Tibial artery (tissue), 4 donors: ENCODE data around the gene HPN.

ENCODE experiments used
- DNase-seq, 2 donors: peaks; one replicate each; pipeline ENCODE4 v3.0.0-alpha.2; 2019
- H3K27ac ChIP-seq, 2 donors: fragments of 200-600 bp; sonication (generic) in 1 of 2; 1 replicate in 1 of 2; 2 replicates in 1 of 2; pipeline ENCODE4 v1.5.1; 2018 to 2019; ENCODE audit warnings: mild to moderate bottlenecking in 1 of 2
- H3K27me3 ChIP-seq, 2 donors: fragments of 200-600 bp; sonication (generic) in 1 of 2; one replicate each; pipeline versions ENCODE4 v1.5.1 to v1.6.0; 2016 to 2019
- H3K36me3 ChIP-seq, 3 donors: fragments of 200-600 bp; sonication (generic) in 2 of 3; one replicate each; pipeline ENCODE4 v1.5.1; 2016 to 2019; ENCODE audit warnings: mild to moderate bottlenecking in 2 of 3
- H3K4me1 ChIP-seq, 4 donors: fragments of 200-600 bp; sonication (generic) in 2 of 4; 1 replicate in 3 of 4; 2 replicates in 1 of 4; pipeline ENCODE4 v1.5.1; 2016 to 2019
- H3K4me3 ChIP-seq, 2 donors: fragments of 200-600 bp; sonication (generic) in 1 of 2; 1 replicate in 1 of 2; 2 replicates in 1 of 2; pipeline ENCODE4 v1.5.1; 2018 to 2019; ENCODE audit warnings: mild to moderate bottlenecking in 2 of 2
- H3K9me3 ChIP-seq, 3 donors: fragments of 200-600 bp; sonication (generic) in 1 of 3; one replicate each; pipeline ENCODE4 v1.5.1; 2016 to 2019
- CTCF ChIP-seq, 2 experiments: fragments of 200-600 bp in 1 of 2; fragments of 450-650 bp in 1 of 2; IDR thresholded peaks; one replicate each; pipeline ENCODE4 v1.5.1; 2017 to 2019; ENCODE audit warnings: antibody characterized with exemption in 2 of 2, mild to moderate bottlenecking in 1 of 2, moderate library complexity in 1 of 2
- intact Hi-C: fragments of 100-400 bp; cut with DNase I; formaldehyde crosslinking; loops from one replicate; pipeline ENCODE4 v1.15.0; 2023; ENCODE audit warnings: low total_unique reads

HPN gene

GRCh38 chr19:35074426-35075201 lies 33.1 kb downstream of the HPN start:
- intact Hi-C loops: no loop called here
- TF ChIP-seq CTCF (IDR thresholded peaks at IDR 0.05): no peak
- Histone ChIP-seq H3K4me3 (no peak overlapping the region), H3K36me3 (no peaks in the 10 kb centered on the region), H3K4me1 (no peaks in the 10 kb centered on the region), H3K27ac (no peak overlapping the region), H3K9me3 (peaks cover 0 to 10% (median 5%) of the 10 kb centered on the region in 3 donors), H3K27me3 (peaks cover 0 to 7% of the 10 kb centered on the region in 2 donors)
- DNase-seq: no peak

GRCh38 chr19:35075202-35076025 lies 33.9 kb downstream of the HPN start:
- no peak for TF ChIP-seq CTCF (IDR thresholded peaks at IDR 0.05)
- DNase-seq: no peak
- Histone ChIP-seq H3K4me1 (no peaks in the 10 kb centered on the region), H3K27ac (no peak overlapping the region), H3K36me3 (no peaks in the 10 kb centered on the region), H3K9me3 (peaks cover 0 to 5% (median under 1%) of the 10 kb centered on the region in 3 donors), H3K4me3 (no peak overlapping the region), H3K27me3 (peaks cover 0 to 11% of the 10 kb centered on the region in 2 donors)
- intact Hi-C loops: no loop called here

- intact Hi-C loops: no loop called here
- Histone ChIP-seq H3K27me3 (peaks cover 0 to 16% of the 10 kb centered on the region in 2 donors), H3K4me3 (no peak overlapping the region), H3K27ac (no peak overlapping the region), H3K9me3 (no peaks in the 10 kb centered on the region), H3K4me1 (no peaks in the 10 kb centered on the region), H3K36me3 (no peaks in the 10 kb centered on the region)
- no peak for TF ChIP-seq CTCF (IDR thresholded peaks at IDR 0.05)
- no peak for DNase-seq
These were observed 34.5 kb downstream of the HPN start for GRCh38 chr19:35076026-35076370.

GRCh38 chr19:35076657-35077056 lies 35.1 kb downstream of the HPN start:
- no peaks in the 10 kb centered on the region for H3K36me3 ChIP-seq
- H3K4me3 ChIP-seq: no peak overlapping the region
- no peak for TF ChIP-seq CTCF (IDR thresholded peaks at IDR 0.05)
- H3K27me3 ChIP-seq: peaks cover 0 to 16% of the 10 kb centered on the region in 2 donors
- no peak overlapping the region for H3K27ac ChIP-seq
- no peaks in the 10 kb centered on the region for H3K9me3 ChIP-seq
- intact Hi-C loops: no loop called here
- H3K4me1 ChIP-seq: no peaks in the 10 kb centered on the region
- no peak for DNase-seq

- Histone ChIP-seq H3K9me3 (no peaks in the 10 kb centered on the region), H3K36me3 (no peaks in the 10 kb centered on the region), H3K27ac (no peak overlapping the region), H3K4me1 (no peaks in the 10 kb centered on the region), H3K27me3 (peaks cover 0 to 17% of the 10 kb centered on the region in 2 donors), H3K4me3 (no peak overlapping the region)
- DNase-seq: no peak
- TF ChIP-seq CTCF (IDR thresholded peaks at IDR 0.05): no peak
- intact Hi-C loops: no loop called here
These were observed 36.1 kb downstream of the HPN start for GRCh38 chr19:35077411-35078223.
